Endothelial cell of hepatic sinusoid (primary cell): Measurements from ENCODE around the gene GATA6.
"Not testable (repeated sequence)": the region's sequence is repeated elsewhere in the genome, so short reads cannot be mapped to it uniquely, and the experiment has no call there.

Experiments
- in situ Hi-C: cut with HindIII; loops from 2 replicates; pipeline ENCODE4 v1.10.0; 2017; ENCODE audit warnings: low sequenced_read_pairs

Gene GATA6

DNA sequence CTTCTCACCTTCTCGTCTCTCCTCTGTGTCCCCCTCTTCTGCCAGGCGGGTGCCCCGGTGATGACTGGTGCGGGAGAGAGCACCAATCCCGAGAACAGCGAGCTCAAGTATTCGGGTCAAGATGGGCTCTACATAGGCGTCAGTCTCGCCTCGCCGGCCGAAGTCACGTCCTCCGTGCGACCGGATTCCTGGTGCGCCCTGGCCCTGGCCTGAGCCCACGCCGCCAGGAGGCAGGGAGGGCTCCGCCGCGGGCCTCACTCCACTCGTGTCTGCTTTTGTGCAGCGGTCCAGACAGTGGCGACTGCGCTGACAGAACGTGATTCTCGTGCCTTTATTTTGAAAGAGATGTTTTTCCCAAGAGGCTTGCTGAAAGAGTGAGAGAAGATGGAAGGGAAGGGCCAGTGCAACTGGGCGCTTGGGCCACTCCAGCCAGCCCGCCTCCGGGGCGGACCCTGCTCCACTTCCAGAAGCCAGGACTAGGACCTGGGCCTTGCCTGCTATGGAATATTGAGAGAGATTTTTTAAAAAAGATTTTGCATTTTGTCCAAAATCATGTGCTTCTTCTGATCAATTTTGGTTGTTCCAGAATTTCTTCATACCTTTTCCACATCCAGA, 31.3 kb downstream of the GATA6 start:
- in situ Hi-C loops, result no loop called here

DNA sequence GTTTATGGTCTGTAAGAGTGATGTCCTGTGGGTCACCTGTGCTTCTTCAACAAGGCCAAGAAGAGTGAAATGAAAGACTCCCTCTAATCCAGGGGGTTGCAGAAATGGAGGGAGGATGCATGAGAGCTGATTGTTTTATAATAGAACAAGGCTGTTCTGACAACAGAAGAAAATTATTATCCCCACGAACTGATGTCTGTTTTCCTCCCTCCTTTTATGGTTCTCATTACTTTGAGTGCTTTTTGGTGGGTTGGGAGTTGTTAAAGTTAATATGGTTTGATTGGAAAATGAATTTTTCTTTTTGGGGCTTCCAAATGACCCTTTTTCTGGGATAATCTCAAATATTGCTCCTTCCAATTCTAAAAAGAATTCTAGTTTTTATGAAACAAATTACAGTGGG, 33.6 kb downstream of the GATA6 start:
- in situ Hi-C loops, result no loop called here

DNA sequence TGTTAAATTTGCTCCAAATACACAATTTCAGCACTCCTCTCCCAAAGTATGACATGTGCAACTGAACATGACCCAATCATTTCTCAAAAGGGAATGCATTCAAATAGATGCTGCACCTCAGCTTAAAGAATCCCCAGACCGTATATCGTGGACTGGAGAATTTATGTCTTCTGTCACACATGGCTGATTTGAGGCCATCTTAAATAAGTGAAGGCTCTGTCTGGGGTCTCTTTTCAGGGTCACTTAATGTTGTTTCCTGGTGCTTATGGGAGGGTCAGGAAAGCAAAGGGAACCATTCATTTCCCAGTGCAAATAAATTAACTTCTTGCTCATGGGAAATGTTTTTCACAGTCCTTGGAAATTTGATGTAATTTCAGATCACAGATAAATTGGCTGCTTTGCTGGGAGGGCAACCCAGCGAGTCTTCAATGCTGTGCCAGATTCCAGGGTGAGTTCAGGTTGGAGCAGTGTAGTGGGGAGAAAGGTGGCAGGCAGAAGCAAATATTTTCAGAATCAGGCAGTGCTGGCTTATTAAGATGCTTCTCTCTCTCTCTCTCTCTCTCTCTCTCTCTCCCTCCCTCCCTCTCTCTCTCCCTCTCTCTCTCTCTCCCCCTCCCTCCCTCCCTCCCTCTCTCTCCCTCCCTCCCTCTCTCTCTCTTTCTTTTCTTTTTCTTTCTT, 34.3 kb downstream of the GATA6 start:
- in situ Hi-C loops, result no loop called here

DNA sequence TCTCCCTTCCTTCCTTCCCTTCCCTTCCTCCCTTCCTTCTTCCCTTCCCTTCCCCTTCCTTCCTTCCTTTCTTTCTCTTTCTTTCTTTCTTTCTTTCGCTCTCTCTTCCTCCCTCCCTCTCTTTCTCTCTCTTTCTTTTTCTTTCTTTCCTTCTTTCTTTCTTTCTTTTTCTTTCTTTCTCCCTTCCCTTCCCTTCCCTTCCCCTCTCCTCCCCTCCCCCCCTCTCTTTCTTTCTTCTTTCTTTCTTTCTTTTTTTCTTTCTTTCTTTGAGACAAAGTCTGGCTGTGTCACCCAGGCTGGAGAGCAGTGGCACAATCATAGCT, 34.8 kb downstream of the GATA6 start:
- in situ Hi-C loops, result no loop called here

DNA sequence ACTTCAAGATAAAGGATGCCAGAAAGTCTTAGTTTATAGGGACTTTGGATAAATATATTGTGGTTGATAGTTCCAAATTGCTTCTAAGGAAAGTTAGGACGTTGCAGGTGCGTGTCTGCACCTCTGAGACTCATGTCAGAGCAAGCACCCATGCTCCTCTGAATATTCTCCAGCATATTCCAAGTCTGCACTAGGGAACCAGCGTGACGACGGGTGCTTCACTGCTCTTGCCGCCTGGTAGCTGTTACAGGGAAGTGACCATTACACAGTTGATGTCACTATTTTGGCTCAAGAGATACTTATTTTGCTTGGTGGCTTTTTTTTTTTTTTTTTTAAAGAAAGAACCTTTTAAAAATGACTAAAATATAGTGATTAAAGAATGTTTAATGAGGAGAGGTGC, 35.6 kb downstream of the GATA6 start:
- in situ Hi-C loops, result no loop called here

DNA sequence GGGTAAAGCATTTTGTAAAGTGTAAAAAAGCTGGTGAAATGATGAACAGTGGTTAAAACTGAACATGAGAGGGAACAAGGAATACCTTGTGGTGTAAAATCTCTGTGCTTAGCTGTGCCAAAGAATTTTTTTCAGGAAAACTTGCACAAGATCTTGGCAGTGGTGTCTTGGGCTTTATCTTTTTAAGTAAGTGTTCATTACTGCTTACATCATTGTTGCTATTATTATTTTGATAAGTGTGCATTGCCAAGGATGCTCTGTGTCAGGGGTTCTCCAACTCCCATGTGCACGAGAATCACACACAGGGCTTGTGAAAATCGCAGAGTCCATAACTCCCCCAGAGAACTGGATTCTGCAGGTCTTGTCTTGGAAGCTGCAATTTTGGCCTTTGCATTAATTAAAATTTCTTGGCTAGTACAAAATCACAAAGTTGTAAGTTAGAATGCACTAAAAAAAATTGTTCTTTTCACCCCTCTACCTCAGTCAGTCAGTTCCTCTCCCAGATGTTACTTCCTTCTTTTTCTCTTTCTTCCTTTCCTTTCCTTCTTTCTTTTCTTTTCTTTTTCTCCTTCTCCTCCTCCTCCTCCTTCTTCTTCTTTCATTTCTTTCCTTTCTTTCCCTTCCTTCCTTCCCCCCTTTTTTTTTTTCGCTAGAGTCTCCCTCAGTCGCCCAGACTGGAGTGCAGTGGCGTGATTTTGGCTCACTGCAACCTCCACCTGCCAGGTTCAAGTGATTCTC, 37.8 kb downstream of the GATA6 start:
- in situ Hi-C loops, result no loop called here

DNA sequence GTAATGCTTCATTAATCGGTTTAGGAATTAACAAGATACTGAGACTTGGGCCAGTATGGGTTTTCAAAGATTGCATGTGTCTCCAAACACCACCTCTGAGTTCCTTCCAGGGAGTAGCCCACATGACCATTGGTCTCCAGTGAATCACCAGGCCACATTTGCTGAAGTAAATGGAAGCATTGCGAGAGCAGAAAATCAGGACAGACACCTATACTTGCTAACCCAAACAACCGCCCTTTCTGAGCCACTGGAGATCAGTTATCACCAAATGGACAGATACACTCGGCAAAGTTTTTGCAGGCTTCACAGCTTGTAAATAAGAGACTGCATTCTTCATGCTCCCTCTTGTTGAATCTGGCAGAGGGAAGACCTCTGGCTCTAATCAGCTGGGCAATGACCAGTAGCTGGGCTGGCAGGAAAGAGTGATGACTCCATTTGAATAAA, 40.9 kb downstream of the GATA6 start:
- in situ Hi-C loops, result no loop called here

DNA sequence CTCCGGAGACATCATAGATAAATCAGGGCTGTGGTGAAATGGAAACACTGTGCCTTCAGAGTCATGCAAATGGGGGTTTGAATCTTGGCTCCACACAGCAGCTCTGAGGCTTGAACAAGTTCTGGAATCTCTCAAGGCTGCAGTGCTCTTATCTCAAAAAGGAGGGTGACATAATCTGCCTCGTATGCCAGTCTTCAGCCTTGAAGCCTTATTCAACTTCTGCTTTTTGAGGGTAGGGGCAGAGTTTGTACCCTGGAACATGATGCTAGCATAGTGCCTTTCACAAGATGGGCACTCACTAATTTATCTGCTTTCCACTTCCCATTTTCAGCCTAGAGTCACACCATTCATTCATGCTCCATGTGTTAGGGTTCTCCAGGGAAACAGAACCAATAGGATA, 42.3 kb downstream of the GATA6 start:
- in situ Hi-C loops, result no loop called here

DNA sequence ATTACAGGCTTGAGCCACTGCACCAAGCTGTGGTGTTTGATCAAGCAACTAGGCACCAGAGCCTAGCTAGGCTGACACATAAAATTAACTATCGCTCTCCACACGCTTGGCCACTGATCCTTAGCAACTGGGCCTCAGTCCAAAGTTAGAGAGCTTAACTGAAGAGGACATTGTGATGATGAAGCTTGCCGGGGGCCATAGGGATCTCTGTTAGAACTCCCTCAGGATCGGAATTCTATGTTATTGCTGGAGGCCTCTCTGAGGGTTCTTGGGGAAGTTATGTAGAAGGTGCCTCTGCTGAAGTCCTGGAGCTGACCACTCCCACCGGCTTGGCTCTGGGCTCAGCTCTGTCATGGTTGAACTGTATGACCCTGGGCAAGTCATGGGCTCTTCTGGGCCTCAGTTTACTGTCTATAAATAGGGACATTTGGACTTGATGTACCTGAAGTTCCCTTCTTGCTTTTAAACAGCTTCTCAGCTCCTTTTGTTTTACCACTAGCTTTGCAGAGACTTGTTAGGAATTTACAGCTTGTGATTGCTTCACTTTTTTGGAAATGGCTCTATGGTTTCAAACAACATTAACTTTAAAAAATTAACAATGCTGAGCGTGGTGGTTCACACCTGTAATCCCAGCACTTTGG, 44.1 kb downstream of the GATA6 start:
- in situ Hi-C loops, result no loop called here

DNA sequence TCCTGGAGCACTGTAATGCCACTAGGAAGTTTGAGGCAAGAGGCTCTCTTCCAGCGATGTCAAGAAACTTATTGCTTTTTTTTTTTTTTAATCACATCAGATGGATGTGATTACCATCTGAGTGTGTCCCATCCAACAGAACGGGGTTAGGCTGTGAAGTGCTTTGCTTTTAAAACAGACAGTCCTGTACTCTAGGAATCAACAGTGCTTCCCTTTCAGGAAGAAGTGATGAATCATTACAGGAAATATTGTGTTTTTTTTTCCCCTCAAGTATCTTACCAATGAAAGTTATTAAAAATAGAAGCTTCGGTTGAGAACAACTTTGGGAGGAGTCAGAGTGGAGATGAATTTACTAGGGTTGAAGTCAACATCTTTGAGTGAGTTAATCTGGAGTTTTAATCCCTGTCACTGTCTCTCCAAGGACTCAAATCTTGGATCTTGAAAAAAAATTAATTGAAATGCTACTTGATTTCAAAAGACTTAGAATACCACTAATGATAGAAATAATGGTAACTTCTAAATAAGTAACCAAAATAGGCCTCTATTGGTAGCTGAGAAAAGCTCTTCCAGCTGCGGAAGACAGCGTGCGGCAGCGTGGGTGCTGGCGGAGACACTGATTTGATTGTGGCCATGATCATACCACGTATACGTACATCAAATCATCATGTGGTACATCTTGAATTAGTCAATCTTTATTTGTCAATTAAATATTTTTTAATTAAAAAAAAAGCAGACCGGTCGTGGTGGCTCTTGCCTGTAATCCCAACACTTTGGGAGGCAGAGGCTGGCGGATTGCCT, 45.5 kb downstream of the GATA6 start:
- in situ Hi-C loops, result no loop called here

DNA sequence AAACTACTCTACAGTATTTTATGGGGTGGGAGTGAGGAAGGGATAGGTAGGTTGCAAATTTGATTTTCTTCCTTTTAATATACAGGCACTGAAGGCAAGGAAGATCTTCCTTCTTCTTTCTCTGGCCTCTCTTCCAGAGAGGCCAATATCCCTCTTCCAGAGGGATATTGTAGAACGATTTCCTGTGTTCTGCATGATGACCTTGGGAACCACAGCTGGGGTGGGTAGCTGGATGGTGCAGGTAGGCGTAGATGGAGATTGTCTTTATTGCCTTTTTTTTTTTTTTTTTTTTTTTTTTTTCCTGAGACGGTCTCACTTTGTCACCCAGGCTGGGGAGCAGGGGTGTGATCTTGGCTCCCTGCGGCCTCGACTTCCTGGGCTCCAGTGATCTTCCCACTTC, 49.4 kb downstream of the GATA6 start:
- in situ Hi-C loops, result no loop called here

DNA sequence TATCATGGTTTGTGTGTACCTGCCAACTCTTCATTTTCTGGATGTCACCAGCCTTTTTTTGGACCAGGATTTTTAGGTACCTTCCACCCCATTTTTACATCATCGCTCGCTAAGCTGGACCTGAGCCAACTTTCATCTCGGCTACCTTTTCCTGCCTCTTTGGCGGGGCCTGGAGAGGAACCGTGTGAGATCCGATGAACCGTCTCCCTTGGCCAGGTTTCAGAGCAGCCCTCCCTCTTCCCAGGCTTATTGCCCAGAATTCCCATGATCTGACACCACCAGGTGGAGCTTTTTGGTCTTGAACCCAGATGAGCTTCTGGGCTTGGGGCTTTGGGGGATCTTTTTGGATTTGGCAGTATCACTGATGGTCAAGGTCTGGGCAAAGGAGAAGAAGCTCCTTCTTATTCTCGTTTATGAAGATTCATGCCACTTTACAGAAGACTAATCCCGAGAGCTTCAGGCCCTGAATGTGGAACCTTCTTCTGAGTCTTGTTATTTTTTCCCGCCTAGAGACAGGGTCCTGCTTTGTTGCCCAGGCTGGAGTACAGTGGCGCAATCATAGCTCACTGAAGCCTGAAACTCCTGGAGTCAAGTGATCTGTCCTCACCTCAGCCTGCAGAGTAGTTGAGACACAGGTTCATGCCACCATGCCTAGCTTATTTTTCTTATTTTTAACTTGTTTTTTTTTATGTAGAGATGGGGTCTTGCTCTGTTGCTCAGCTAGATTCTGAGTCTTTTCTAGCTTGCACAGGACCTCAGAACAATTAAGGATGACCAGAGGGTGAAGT, 50.4 kb downstream of the GATA6 start:
- in situ Hi-C loops, result no loop called here

DNA sequence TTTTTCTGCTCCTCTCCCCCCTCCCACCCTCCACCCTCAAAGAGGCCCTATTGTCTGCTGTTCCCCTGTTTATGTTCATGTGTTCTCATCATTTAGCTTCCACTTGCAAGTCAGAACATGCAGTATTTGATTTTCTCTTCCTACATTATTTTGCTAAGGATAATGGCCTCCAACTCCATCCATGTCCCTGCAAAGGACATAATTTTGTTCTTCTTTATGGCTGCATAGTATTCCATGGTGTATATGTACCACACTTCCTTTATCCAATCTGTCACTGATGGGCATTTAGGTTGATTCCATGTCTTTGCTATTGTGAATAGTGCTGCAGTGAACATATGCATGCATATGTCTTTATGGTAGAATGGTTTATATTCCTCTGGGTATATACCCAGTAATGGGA, 51.2 kb downstream of the GATA6 start:
- in situ Hi-C loops, result not testable (repeated sequence)

DNA sequence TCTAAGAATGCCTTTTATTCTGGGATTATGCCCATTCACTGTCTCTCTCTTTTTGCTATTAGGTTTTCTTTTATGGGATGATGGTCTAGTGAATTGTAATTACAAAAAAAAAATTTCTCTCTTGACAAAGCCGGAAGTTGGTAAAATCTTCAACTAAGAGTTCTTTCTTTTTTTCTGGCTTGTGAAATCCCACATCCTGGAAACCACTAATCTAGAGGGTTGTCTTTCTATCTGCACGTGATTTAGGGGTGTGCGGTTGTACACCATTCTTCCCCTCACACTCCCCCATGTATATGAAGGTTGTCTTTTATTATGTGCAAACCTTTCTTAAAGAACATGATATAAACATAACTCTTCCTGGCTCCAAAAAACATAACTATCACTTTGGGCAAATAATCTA, 52.0 kb downstream of the GATA6 start:
- in situ Hi-C loops, result no loop called here

DNA sequence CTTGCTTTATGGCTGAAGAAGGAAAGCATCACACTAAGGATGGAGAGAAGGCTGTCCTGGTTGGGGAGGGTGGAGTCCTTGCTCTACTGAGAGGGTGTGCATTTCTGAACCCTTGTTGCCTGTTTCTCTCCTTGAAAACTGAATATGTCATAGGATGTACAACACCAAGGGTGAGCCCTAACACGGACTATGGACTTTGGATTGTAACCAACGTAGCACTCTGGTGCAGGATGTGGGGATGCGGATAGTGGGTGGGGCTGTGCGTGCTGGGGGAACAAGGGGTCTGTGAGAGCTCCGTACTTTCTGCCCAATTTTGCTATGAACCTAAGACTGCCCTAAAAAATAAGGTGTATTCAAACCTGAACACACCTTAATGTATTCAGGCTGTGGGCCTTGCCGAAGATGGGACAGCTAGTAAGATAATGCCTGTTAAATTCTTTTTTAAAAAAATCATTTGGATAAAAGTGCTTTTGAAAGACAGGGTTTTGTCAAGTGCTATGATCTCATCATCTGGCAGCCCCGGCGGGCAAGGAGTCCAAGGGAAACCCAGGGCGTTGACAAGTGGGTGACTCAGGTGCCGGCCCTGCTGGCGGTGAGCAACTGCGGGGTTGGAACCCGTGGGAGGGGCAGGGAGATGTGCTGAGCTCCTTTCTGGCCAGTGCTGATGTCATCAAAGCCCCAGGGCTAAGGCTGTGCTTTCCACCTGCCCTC, 54.0 kb downstream of the GATA6 start:
- in situ Hi-C loops, result no loop called here

DNA sequence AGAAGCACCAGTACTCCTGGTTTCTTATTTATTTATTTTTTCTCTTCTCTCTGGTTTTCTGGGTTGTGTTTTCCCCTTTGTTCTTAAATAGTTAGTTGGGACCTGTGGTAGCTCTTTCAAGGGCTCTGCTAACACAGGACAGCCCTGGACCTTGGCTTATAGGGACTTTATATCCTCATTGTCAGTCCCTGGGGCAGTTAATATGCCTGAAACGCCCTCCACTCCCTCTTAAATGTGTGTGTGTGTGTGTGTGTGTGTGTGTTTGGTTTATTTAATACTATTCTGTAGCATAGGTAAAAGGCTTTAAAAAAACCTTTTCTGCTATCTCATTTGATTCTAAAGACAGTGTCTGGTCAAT, 54.6 kb downstream of the GATA6 start:
- in situ Hi-C loops, result no loop called here

DNA sequence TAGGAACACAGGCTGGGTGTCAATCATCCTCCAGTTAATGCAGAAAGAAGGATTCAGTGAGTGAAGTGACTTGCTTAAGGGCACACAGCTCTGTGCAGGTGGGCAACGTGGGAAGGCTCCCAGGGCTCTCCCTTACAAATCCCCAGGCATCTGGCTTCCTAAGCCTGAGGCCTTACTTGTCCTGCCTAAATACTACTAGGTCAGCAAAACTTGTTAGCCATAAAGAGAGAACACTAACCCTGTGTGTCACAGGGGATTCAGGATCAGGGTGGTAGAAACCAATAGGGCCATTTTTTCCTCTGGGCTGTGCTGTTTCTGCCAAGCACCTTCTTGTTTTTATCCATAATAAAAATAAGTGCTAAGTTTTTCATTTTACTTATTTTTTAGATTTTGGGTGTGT, 55.0 kb downstream of the GATA6 start:
- in situ Hi-C loops, result no loop called here

DNA sequence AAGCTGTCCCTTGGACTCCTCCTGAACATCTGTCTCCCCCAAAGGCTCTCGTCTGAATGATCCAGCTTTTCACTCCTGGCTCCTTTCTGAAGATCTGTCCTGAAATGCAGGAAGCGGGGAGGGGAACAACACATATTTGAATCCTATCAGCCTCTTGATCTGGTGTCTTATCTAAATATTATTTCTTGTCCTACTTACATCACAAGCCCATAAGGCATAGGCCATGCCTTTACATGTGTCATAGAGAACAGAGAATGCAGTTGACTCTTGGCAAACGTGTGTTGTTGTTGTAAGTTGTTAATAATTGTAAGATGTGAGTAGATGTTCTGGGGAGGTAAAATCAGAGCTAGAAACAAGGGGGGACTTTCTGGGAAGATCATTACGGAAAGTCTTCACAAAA, 57.4 kb downstream of the GATA6 start:
- in situ Hi-C loops, result no loop called here

DNA sequence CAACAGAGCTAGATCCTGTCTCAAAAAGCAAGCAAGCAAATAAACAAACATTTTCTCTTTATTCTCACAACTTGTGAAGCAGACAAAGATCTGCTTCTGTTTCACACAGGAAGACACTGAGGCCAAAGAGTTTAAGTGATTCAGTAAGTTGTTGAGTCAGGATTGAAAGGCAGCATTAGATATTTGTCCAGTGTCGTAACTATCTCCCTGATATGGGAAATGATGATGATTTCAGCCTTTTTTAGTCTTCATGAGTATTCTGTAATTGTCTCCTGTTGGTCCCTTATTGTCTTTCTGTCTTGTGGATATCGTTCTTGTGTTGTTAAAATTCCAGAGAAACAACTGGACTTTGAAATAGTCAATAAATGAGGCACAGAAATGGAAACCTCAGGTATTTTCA, 59.6 kb downstream of the GATA6 start:
- in situ Hi-C loops, result no loop called here
